Testis (tissue), 2 donors: Measurements from ENCODE around the gene PLCL2.

Source experiments
- POLR2A ChIP-seq: fragments of 450-650 bp; IDR thresholded peaks from one replicate; pipeline ENCODE4 v1.6.1; 2017; ENCODE audit warnings: antibody characterized with exemption, mild to moderate bottlenecking, moderate library complexity
- TF ChIP-seq, protein P1 (sequence below), 3 experiments: fragments of 450-650 bp in 2 of 3; fragments of 200-600 bp in 1 of 3; sonication (generic) in 1 of 3; IDR thresholded peaks; one replicate each; pipeline ENCODE4 v1.5.1; 2016 to 2019; ENCODE audit warnings: antibody characterized with exemption in 3 of 3, mild to moderate bottlenecking in 2 of 3, moderate library complexity in 1 of 3

DNA sequence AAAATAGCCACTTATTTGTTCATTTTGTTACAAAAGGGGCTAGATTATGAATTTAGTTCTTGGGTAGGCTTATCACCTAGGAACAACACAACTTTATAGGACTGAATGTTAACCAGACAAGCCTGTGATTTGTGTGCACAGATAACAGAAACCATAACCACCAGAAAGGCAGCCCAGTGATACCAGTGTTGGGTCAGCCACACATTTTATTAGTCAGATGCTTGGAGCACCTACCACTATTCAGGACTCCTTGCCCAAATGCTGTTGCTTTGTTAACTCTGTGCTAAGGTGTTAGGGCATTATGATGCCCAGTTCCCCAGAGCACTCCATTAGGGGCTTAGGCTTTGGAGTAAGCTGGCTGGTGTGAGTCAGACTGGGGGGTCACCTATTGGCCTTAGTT, 22.5 kb downstream of the PLCL2 start:
- TF ChIP-seq, protein P1, sequence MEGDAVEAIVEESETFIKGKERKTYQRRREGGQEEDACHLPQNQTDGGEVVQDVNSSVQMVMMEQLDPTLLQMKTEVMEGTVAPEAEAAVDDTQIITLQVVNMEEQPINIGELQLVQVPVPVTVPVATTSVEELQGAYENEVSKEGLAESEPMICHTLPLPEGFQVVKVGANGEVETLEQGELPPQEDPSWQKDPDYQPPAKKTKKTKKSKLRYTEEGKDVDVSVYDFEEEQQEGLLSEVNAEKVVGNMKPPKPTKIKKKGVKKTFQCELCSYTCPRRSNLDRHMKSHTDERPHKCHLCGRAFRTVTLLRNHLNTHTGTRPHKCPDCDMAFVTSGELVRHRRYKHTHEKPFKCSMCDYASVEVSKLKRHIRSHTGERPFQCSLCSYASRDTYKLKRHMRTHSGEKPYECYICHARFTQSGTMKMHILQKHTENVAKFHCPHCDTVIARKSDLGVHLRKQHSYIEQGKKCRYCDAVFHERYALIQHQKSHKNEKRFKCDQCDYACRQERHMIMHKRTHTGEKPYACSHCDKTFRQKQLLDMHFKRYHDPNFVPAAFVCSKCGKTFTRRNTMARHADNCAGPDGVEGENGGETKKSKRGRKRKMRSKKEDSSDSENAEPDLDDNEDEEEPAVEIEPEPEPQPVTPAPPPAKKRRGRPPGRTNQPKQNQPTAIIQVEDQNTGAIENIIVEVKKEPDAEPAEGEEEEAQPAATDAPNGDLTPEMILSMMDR (IDR thresholded peaks at IDR 0.05): no peak
- TF ChIP-seq POLR2A: no peak
